Stimulated activated CD4-positive, alpha-beta T cell treated with anti-CD3 and anti-CD28 coated beads, Interleukin-4, amount 100 ng/mL, for 24 hours (primary cell): ENCODE data around the gene VGLL2.

ENCODE experiments used
- DNase-seq: peaks from one replicate; pipeline ENCODE4 v3.0.0-alpha.2; 2020

The VGLL2 gene

DNA sequence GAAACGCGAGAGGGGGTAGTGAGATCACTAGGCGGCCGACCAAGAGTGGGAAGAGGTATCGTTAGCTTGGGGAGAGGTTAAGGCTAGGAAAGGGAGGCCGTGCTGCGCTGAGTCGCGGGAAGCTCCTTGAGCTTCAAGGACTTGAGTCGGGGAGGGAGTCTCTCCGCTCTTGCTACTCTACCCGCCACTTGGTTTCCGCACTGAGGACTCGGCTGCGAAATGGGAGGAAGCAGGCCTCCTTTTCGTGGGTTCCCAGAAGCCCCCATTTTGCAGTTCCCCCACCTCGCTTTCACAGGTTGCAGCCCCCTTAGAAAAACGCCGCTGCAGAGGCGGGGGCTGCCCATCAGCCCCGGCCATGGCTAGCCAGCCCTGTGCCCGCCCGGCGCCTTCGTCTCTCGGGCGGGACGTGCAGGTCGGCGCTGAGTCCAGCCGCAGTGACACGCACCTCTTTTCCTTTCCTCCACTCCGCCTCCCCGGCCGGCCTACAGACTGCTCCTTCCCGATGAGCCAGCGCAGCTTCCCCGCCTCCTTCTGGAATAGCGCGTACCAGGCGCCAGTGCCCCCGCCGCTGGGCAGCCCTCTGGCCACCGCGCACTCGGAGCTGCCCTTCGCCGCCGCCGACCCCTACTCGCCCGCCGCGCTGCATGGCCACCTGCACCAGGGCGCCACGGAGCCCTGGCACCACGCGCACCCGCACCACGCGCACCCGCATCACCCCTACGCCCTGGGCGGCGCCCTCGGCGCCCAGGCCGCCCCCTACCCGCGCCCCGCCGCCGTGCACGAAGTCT lies 4.9 kb downstream of the VGLL2 start:
- no peak for DNase-seq

DNA sequence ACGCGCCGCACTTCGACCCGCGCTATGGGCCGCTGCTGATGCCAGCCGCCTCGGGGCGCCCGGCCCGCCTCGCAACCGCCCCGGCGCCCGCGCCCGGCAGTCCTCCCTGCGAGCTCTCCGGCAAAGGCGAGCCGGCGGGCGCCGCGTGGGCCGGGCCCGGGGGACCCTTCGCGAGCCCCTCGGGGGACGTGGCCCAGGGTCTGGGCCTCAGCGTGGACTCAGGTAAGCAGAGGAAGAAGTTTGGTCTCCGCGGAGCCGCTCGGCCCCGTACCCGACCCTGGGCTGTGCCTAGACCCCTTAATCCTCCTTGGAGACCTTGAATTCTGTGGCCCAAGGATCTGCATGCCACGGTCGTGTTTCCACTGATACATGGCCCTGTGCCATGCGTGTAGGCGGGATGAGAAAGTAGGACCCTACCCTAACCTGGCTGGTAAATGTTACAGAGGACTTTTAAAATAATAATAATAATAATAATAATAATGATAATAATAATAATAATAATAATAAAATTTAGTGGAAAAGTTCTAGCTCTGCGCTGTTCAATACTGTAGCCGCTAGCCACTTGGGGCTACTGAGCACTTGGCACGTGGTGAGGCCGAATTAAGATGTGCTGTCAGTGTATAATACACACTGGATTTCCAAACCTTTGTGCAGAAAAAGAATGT lies 5.6 kb downstream of the VGLL2 start:
- no peak for DNase-seq

DNA sequence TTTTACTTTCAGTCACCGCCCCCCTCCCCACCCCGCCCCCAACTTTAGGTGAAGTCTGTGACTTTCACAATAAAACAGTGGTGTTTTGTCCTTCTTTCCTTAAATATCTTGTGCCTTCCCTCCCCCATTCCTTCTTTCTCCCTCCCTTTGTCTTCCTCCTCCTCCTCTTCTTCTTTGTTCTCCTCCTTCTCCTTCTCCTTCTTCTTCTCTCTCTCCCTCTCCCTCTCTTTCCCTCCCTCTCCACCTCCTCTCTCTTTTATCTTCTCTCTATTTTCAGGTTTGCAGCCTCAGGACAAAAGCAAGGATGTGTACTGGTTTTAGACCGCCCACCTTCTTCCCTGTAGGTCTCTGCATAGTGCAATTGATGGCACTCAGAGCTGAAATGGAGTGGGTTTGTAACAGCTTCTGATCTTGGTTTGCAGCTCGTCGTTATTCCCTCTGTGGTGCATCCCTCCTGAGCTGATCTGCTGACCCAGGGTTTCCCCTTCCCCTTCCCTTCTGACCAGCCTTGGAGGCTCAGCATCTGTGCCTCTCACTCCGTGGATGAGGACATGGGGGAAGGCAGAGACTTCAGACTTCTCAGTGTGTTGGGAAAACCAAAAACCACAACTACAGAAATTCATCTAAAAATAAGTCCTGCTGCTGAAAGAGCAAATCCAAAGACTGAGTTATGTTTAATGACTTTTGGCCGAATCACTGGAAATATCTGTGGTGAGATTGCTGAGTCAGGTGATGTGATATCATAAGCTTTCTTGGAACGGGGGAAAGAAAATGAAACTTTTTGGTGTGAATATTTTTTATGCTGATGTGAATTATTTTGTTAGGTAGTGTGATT lies 6.9 kb downstream of the VGLL2 start:
- no peak for DNase-seq

DNA sequence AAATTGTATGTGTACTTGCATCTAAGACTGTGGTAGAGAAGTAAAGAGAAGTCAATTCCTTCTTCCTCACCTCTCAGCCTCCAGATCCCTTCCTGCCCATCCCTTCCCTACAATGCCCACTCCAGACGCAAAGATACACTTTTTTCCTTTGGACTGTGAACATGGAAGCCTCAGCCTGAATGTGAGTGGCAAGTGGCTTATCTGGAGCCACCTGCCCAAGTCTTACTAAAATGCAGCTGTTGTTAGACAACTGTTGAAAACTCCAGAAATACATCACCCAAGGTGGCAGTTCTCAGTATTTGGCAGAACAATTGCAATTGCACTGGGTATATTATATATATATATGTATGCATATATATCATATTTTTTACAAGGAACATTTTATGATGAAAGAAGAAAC lies 7.5 kb downstream of the VGLL2 start:
- no peak for DNase-seq

DNA sequence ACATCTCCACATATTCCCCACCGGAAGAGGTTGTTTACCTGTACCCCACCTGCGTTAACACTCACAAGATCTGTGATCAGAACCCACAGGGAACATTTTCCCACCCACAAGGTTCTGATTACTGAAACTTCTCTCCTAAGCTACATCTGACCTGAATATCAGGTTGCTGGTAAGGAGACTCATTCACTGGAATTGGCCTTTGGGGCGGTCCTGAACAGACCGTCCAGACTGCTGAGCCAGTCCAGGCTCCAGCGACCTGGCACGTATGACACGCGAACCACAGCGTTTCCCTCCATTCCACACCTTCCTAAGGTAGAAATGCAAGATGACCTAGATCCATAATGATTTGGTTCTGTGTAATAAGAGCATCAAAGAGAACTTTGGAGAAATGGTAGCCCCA lies 9.8 kb downstream of the VGLL2 start:
- no peak for DNase-seq

DNA sequence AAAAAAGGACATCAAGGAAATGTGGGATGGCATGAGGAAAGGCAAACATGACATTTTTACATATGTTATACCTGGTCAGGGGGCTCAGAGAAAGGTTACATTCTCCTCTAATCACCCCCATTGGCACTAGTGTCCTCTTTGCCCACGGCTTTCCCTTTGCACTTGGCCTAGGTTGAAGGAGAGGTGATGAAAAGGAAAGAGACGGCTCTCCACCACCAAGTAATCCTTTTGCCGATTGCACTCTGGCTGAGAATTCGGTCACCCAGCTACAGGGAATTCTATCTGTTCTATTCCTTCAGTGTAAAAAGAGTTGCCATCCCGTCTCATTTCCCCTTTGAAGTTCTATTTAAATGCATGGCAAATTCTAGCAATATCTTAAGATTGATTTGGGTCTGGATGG lies 10.4 kb downstream of the VGLL2 start:
- no peak for DNase-seq

DNA sequence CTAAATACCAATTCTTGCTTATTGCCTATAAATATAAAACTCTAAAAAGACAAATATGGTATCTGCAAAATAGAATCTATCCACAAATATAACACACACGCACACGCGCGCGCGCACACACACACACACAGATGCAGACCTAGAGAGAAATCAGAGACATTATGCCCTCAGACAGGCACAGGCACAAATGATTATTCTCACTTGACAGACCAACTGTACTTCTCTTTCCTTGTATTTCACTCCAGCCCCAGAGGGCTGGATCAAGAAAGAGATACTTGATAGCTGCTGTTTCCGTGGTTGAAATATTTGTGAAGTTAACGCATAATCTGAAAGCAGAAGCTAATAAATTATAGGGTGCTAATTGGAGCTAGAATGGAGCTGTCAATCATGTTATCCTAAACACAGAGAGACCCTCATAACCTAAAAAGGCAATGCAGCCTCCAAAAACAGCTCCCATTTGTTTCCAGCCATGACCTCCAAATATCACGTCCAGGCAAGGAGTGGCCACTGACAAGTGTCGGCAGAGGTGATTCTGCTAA lies 11.5 kb downstream of the VGLL2 start:
- no peak for DNase-seq

DNA sequence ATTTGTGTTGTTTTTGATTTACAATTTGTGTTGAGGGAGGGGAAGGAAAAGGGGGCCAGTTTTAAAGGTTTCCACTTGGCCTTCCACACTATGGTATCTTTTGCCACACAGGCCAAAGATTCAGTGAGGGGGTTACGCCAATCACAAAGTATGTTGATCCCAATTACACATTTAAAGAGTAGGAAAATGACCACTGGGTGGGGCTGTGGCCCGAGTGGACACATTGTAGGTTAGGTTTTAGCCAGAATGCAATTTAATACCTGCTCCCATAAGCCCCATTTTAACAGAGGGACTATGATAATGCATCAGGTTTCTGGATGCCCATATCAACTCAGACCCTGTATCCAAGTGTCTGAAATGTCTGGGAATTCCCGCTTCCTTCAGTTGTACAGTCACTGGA lies 15.6 kb downstream of the VGLL2 start:
- no peak for DNase-seq

DNA sequence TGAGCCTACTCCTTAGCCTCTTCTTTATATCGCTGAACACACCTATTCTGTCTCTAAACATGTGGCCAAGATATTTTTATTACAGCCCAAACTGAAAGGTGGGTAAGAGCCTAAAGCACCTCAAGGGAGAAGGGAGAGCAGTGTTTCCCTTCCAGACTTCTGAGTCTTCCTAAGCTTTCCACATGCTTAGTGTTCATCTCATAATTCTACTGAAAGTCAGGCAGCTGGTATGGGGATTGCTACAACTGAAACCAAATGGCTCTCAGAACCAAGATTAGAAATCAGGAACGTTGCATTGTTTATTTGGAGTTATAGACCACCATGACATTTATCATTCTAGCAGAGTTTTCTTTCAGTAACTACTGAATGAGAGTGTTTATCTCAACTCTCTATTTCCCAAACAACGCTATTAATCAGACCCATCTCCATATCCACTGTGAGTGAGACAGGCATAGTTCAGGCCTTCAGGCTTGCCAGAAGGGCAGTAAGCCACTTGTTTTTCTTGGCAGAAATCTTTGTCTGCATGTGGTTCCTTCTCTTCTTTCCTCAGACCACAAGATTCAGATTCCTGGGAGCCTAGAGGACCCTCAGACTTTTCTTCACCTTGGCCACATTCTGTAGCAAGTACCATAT lies 22.8 kb downstream of the VGLL2 start:
- DNase-seq = no peak

DNA sequence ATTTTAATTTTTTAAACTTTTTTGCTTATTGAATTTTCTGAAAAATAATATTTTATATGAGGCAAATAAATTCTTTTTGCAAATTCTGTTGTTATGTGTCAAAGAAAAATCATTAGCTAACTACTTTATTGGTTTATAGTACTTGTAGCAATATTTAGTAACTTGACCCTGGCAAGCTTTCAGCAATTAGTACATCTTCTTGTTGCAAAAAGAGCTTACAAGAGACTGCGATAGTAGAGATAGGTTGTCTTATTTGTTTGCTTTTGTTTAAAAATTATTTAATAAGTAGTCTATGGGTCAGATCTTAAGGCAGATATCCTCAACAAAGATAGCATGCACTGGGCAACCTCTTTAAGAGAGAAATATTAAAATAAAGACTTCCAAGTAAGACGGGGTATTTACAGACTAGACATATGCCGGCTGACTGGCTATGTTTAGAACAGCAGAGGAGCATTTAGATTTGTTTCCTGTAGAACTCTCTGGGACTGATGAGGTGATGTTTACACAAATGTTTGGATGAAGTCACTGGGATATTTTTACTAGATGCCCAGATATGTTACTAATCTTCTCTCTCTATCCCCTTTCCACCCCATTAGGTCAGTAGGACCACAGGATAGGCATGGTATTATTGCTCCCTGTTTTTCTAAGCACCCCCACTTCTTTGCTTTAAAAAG lies 25.0 kb downstream of the VGLL2 start:
- no peak for DNase-seq

DNA sequence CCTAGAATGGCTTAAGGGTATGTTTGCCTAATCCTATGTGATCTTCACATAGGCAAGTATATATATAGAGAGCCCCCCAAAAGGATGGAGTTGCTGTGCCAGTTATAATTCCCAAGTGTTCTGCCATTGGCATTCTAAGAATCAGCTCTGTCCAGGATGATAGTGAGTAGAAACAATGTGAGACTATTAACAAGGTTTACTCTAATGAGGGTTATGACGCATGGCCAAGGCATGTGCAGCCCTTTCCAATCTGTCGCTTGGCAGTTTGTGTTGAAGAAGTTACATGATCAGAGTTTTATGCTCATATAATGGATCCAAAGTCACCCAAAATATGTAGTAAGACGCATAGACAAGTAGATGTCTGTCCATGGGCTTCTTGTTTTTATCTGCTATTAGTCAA lies 33.6 kb downstream of the VGLL2 start:
- DNase-seq = no peak

DNA sequence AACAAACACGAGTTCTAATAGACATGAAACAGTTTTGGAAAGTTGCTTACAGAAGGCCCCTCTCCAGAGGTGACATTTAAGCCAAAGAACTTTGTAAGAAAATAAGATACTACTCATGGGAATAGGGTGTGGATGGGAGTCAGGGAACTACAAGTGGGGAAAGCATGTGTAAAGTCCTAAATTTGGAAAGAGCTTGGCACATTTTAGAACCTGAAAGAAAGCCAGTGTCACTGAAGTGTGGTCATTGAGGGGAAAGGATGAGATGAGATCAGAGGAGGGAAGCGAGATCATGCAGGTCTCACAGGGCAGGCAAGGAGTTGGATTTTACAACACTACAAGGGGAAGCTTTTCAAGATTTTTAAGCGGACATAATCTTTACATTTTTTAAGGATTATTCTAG lies 38.0 kb downstream of the VGLL2 start:
- DNase-seq = no peak

DNA sequence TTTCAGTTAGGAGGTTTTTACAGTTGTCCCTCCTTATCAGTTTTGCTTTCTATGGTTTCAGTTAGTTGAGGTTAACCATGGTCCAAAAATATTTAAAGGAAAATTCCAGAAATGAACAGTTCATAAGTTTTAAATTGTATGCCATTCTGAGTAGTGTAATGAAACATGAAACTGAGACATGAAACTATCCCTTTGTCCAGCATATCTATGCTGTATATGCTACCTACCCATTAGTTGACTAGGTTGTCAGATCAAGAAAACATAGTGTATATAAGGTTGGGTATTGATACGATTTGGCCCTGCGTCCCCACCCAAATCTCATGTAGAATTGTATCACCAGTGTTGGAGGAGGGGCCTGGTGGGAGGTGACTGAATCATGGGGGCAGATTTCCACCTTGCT lies 39.1 kb downstream of the VGLL2 start:
- DNase-seq = no peak

DNA sequence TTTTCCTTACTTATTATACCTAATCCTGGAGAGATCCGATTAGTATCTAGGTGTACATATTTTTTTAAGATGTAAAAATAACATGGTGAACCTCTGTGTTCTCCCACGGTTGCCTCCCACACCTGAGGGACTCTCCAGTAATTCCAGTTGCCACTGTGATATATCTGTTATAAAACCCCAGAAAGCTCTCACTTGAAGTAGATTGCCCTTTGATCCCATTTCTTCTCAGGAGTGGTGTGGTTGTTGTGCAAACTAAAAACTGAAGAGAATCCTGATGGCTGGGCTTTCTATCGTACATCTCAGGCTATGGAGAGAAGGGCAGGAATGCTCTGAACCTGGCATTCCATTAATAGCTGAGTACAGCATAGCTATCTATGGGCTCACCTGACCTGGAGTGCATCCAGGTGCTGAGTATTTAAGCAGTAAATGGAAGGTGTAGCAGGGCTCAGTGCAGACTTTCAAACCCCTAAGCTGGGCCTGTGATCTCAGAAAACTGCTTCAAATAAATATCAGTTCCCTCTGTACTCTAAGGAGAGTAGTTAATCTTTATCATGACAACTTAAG lies 41.0 kb downstream of the VGLL2 start:
- no peak for DNase-seq

DNA sequence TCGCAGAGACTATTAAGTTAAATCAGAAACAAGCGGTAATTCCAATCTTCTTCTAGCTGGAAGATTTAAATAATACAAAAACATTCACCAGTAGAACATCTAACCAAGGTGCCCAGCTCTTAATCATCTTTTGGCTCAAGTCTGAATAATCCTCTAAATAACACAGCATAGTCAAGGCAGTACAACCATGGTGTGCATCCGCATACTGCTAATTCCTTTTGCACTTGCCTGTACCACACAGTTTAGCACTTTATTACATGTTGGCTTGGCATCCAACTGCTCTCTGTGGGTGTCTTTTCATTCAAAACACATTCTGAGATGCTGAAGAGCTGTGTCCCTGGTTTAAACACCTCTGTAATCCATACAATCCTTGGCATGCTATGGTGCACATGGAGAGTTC lies 42.3 kb downstream of the VGLL2 start:
- no peak for DNase-seq

DNA sequence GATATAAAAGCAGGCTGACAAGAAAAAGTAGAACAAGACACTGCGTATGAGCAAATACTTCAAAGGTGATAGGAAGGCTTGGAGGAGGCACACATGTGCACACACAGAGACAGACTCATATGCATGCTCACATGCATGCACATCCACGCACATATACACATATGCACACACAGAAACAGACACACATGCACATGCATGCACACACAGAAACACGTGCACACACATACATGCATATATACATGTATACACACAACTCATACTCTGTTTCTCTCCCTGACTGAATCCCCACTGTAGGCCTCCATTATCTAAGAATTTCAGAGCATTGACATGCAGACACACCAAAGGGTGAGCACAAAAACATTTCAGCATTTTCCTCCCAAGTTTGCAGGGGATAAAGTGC lies 43.7 kb downstream of the VGLL2 start:
- no peak for DNase-seq

DNA sequence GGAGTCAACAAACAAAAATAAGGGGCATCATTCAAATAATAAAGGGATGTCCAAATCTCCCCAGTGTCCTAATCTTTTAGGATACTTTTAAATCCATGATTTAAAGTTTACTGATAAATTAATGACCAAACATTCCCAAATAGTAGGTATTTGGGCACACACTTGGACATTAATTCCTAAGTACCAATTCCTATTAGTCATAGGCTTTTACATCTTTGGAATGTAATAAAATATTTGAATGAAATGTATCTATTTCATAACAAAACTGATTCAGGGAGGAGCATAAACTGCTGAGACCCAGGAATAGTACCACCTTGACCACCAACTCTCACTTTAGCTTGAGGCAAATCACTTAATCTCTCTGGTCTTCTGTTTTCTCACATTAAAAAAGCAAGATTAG lies 44.3 kb downstream of the VGLL2 start:
- DNase-seq = no peak

DNA sequence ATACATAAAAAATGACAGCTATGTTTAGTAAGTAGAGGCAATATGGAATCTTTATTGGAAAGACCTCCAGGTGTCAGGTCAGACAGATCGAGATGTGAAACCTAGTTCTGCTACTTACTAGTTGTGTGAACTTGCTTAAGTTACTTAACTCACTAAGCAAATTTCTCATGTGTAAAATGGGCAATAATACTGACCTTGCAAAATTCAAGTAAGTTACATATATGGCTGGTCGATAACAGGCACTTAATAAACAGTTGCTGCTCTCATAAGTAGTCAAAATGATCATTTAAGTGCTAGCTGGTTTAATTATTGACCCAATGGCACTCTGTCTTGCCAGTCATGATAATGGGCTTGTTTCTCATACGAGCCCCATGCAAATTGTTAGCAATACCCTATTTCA lies 46.0 kb downstream of the VGLL2 start:
- DNase-seq = no peak

DNA sequence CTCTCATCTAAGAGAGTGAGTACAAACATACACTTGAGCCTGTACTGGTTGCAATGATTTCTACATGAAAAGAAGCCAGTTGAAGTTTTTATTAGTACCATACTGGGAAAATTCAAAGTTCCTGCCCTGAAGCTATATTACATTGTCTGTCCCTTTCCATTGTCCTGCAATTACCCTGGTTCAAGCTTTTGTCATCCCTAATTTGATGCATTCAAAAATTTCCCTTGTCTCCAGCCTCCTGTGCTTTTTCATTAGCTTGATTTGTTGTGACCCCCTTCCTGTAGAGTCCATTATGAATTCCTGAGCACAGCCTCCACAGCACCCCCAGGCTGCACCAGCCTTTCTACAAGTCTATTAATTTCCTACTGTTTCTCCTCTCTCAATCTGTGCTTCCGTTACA lies 46.4 kb downstream of the VGLL2 start:
- DNase-seq = no peak

DNA sequence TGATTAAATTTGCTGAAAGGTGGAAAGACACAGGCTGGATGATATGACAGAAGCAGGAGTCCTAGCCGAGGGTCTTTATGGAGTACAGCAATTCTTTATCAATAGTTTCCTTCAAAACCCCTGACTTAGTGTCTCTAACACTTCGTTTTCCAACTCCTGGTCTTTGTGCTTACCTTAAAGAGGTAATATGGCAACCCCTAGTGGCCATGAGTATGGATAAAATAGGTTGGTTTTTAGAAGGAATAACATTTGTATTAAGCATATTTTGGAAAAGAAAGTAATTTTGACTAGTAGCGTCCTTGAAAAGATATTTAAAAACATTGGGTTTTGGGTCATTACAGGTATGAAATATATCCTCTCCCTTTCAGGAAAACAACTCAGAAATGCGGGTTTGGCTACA lies 51.9 kb downstream of the VGLL2 start:
- DNase-seq = no peak
